ENCODE measurements around the gene GIMAP2.

Gene GIMAP2

GRCh38 chr7:150733482-150734095 lies 48.1 kb downstream of the GIMAP2 start:
- no peak overlapping the region for H3K4me3 ChIP-seq (ENCODE audit: control insufficient read depth, low read depth, low read length)
- no peak for DNase-seq (ENCODE audit: low read depth)
- TF ChIP-seq CTCF (conservative IDR thresholded peaks at IDR 0.05; ENCODE audit: control insufficient read depth, insufficient read depth, low read depth, low read length): no peak

- DNase-seq (ENCODE audit: low read depth): no peak
- TF ChIP-seq CTCF (conservative IDR thresholded peaks at IDR 0.05; ENCODE audit: control insufficient read depth, insufficient read depth, low read depth, low read length): no peak
Measured at GRCh38 chr7:150734254-150734653, 48.7 kb downstream of the GIMAP2 start.

GRCh38 chr7:150735596-150736358 lies 50.3 kb downstream of the GIMAP2 start:
- DNase-seq (ENCODE audit: low read depth): no peak
- H3K4me3 ChIP-seq (ENCODE audit: control insufficient read depth, low read depth, low read length): no peak overlapping the region
- no peak for TF ChIP-seq CTCF (conservative IDR thresholded peaks at IDR 0.05; ENCODE audit: control insufficient read depth, insufficient read depth, low read depth, low read length)

More at GRCh38 chr7:150734254-150734653, 48.7 kb downstream of the GIMAP2 start:
- H3K4me3 ChIP-seq (ENCODE audit: control insufficient read depth, low read depth, low read length): no peak overlapping the region

- no peak for TF ChIP-seq CTCF (conservative IDR thresholded peaks at IDR 0.05; ENCODE audit: control insufficient read depth, insufficient read depth, low read depth, low read length)
- no peak for DNase-seq (ENCODE audit: low read depth)
- H3K4me3 ChIP-seq (ENCODE audit: control insufficient read depth, low read depth, low read length): no peak overlapping the region
Measured at GRCh38 chr7:150736864-150737263, 51.4 kb downstream of the GIMAP2 start.

GRCh38 chr7:150737265-150738055 lies 52.0 kb downstream of the GIMAP2 start, which contains the start of gene GIMAP5:
GIMAP5 (plus strand) TSS chr7:150737418; CDS start chr7:150740885, 3,467 bp downstream.
- no peak for DNase-seq (ENCODE audit: low read depth)
- TF ChIP-seq CTCF (conservative IDR thresholded peaks at IDR 0.05; ENCODE audit: control insufficient read depth, insufficient read depth, low read depth, low read length): no peak
- no peak within 1 kb of the TSS for H3K4me3 ChIP-seq (ENCODE audit: control insufficient read depth, low read depth, low read length)

GRCh38 chr7:150738092-150738491 lies 52.6 kb downstream of the GIMAP2 start:
- no peak for TF ChIP-seq CTCF (conservative IDR thresholded peaks at IDR 0.05; ENCODE audit: control insufficient read depth, insufficient read depth, low read depth, low read length)
- no peak overlapping the region for H3K4me3 ChIP-seq (ENCODE audit: control insufficient read depth, low read depth, low read length)
- no peak for DNase-seq (ENCODE audit: low read depth)
